ENCODE data around the gene TNNC2. TPM values are rescaled to one million over a fixed set of nuclear protein-coding genes. Genes with fewer than 3 reads are reported as not detected.
A peak's percentile ranks its signal among the peaks of the same experiment; 100 is the strongest.

TNNC2 gene
- total and polyA plus RNA-seq, 9 of the 15 experiments (the other 6 are each of a cell fraction or from before 2014, with no cell fraction given) = not detected

DNA sequence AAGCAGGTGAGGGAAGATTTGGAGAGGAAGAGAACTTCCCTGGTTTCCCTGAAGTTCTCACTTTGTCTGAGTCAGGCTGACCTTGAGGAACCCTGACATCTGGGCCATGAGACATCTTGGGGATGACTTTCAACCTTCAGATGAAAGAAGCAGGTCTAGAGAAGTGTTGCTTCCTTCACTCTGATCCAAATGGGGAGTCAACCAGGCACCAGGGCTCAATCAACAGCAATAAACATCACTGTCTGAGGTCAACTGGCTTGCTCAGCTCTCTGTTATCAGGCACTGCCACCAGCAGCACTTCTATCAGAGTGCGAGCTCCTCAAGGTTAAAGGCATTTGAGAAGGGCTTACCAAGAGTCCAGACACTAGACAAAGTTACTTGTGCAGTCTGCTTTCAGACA lies 23.8 kb upstream of the TNNC2 start (continued):
- TF ChIP-seq, protein P1, sequence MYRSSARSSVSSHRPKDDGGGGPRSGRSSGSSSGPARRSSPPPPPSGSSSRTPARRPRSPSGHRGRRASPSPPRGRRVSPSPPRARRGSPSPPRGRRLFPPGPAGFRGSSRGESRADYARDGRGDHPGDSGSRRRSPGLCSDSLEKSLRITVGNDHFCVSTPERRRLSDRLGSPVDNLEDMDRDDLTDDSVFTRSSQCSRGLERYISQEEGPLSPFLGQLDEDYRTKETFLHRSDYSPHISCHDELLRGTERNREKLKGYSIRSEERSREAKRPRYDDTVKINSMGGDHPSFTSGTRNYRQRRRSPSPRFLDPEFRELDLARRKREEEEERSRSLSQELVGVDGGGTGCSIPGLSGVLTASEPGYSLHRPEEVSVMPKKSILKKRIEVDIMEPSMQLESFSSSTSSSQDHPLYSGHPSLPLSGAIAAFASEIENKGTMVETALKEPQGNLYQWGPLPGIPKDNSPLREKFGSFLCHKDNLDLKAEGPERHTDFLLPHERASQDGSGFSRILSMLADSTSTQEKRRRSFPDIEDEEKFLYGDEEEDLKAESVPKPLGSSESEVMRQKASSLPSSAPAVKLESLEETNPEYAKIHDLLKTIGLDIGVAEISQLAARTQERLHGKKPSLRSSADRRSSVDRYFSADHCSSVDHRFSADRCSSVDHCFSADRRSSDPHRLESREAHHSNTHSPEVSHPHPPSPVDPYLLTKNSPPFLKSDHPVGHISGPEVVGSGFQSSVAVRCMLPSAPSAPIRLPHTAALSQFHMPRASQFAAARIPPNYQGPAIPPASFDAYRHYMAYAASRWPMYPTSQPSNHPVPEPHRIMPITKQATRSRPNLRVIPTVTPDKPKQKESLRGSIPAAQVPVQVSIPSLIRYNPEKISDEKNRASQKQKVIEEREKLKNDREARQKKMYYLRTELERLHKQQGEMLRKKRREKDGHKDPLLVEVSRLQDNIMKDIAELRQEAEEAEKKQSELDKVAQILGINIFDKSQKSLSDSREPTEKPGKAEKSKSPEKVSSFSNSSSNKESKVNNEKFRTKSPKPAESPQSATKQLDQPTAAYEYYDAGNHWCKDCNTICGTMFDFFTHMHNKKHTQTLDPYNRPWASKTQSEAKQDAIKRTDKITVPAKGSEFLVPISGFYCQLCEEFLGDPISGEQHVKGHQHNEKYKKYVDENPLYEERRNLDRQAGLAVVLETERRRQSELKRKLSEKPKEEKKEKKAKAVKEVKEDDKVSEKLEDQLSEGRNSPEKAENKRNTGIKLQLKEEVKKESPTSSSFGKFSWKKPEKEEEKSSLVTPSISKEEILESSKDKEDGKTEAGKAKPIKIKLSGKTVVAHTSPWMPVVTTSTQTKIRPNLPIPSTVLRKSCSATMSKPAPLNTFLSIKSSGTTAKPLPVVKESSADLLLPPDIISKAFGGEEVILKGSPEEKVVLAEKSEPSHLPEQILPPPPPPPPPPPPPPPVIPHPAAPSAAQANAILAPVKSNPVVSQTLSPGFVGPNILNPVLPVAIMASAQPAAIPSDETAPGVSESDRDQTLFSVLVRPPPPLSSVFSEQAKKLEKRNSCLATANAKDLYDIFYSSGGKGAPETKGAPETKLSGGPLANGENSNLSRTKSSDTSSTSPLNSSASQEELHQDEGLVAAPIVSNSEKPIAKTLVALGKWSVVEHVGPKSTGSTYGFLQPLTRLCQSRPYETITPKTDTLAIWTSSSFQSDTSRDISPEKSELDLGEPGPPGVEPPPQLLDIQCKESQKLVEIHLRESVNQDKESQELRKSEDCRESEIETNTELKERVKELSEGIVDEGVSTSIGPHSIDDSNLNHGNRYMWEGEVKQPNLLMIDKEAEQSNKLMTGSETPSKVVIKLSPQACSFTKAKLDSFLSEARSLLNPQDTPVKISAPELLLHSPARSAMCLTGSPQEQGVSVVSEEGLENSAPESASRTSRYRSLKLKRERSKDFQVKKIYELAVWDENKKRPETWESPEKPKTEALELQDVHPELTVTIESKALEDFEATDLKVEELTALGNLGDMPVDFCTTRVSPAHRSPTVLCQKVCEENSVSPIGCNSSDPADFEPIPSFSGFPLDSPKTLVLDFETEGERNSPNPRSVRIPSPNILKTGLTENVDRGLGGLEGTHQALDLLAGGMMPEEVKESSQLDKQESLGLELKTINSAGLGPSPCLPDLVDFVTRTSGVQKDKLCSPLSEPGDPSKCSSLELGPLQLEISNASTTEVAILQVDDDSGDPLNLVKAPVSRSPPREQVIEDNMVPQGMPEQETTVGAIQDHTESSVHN (IDR thresholded peaks at IDR 0.05; ENCODE audit: borderline replicate concordance in 1 of 2, low read depth in 1 of 2) = no peak
- TF ChIP-seq, protein P2, sequence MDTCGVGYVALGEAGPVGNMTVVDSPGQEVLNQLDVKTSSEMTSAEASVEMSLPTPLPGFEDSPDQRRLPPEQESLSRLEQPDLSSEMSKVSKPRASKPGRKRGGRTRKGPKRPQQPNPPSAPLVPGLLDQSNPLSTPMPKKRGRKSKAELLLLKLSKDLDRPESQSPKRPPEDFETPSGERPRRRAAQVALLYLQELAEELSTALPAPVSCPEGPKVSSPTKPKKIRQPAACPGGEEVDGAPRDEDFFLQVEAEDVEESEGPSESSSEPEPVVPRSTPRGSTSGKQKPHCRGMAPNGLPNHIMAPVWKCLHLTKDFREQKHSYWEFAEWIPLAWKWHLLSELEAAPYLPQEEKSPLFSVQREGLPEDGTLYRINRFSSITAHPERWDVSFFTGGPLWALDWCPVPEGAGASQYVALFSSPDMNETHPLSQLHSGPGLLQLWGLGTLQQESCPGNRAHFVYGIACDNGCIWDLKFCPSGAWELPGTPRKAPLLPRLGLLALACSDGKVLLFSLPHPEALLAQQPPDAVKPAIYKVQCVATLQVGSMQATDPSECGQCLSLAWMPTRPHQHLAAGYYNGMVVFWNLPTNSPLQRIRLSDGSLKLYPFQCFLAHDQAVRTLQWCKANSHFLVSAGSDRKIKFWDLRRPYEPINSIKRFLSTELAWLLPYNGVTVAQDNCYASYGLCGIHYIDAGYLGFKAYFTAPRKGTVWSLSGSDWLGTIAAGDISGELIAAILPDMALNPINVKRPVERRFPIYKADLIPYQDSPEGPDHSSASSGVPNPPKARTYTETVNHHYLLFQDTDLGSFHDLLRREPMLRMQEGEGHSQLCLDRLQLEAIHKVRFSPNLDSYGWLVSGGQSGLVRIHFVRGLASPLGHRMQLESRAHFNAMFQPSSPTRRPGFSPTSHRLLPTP (IDR thresholded peaks at IDR 0.05; ENCODE audit: borderline replicate concordance, extremely low read depth, insufficient read length) = no peak
- TF ChIP-seq, protein P3, sequence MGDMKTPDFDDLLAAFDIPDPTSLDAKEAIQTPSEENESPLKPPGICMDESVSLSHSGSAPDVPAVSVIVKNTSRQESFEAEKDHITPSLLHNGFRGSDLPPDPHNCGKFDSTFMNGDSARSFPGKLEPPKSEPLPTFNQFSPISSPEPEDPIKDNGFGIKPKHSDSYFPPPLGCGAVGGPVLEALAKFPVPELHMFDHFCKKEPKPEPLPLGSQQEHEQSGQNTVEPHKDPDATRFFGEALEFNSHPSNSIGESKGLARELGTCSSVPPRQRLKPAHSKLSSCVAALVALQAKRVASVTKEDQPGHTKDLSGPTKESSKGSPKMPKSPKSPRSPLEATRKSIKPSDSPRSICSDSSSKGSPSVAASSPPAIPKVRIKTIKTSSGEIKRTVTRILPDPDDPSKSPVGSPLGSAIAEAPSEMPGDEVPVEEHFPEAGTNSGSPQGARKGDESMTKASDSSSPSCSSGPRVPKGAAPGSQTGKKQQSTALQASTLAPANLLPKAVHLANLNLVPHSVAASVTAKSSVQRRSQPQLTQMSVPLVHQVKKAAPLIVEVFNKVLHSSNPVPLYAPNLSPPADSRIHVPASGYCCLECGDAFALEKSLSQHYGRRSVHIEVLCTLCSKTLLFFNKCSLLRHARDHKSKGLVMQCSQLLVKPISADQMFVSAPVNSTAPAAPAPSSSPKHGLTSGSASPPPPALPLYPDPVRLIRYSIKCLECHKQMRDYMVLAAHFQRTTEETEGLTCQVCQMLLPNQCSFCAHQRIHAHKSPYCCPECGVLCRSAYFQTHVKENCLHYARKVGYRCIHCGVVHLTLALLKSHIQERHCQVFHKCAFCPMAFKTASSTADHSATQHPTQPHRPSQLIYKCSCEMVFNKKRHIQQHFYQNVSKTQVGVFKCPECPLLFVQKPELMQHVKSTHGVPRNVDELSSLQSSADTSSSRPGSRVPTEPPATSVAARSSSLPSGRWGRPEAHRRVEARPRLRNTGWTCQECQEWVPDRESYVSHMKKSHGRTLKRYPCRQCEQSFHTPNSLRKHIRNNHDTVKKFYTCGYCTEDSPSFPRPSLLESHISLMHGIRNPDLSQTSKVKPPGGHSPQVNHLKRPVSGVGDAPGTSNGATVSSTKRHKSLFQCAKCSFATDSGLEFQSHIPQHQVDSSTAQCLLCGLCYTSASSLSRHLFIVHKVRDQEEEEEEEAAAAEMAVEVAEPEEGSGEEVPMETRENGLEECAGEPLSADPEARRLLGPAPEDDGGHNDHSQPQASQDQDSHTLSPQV (IDR thresholded peaks at IDR 0.05) = peak; percentile 29; the same call in 1 of the 2 replicates
- TF ChIP-seq PYGO2 (tag; IDR thresholded peaks at IDR 0.05) (no peak), NFE2 (IDR thresholded peaks at IDR 0.05; ENCODE audit: low read depth) (no peak), ZBTB1 (CRISPR knock-in tag; IDR thresholded peaks at IDR 0.05; ENCODE audit: borderline replicate concordance, low read depth) (no peak), FOXJ3 (CRISPR knock-in tag; IDR thresholded peaks at IDR 0.05) (no peak), EWSR1 (IDR thresholded peaks at IDR 0.05; ENCODE audit: borderline replicate concordance, low read depth, partially characterized antibody) (no peak), ZNF140 (CRISPR knock-in tag; IDR thresholded peaks at IDR 0.05) (no peak), KLF6 (CRISPR knock-in tag; IDR thresholded peaks at IDR 0.05; ENCODE audit: borderline replicate concordance) (no peak), TAF1 (IDR thresholded peaks at IDR 0.05; ENCODE audit: control insufficient read depth, extremely low read depth, insufficient read depth, low read length, severe bottlenecking) (no peak)

Data from K562 (cell line).